BJ (cell line): Measurements from ENCODE around the gene TMEM108. TPM values are rescaled to one million over a fixed set of nuclear protein-coding genes. Genes with fewer than 3 reads are reported as not detected.

Experiments
- CTCF ChIA-PET: fragments of 350-600 bp; formaldehyde crosslinking; extraction: SDS; loops from one replicate; lab custom pipeline; 2021; ENCODE audit warnings: antibody characterized with exemption, inconsistent platforms; lab: Yijun Ruan, JAX
- POLR2A ChIA-PET: fragments of 300-600 bp; sonication (Branson Sonifier 250); formaldehyde crosslinking; extraction: SDS; loops from one replicate; lab custom pipeline; 2021; ENCODE audit warnings: antibody characterized with exemption; lab: Charles Lee
- DNase-seq: peaks from one replicate; pipeline ENCODE4 v3.0.0-alpha.2; 2011; ENCODE audit warnings: low read depth
- H3K27me3 ChIP-seq: 2 replicates; pipeline ENCODE4 v1.6.0; 2011; ENCODE audit warnings: low read length; ENCODE audit not compliant: control insufficient read depth, insufficient read depth
- H3K36me3 ChIP-seq: 2 replicates; pipeline ENCODE4 v1.5.1; 2011; ENCODE audit warnings: low read length; ENCODE audit not compliant: control insufficient read depth, insufficient read depth
- H3K4me3 ChIP-seq: 2 replicates; pipeline ENCODE4 v1.5.1; 2011; ENCODE audit warnings: low read depth, mild to moderate bottlenecking, control low read depth, low read length
- polyA plus RNA-seq: library from polyadenylated mRNA; depleted of rRNA; stranded (reverse); fragments of >200 nt; gene quantifications from 2 replicates; pipeline ENCODE4 v1.2.3, GENCODE V29; 2011
- TF ChIP-seq, protein P1 (sequence below): IDR thresholded peaks from 2 replicates; pipeline ENCODE4 v1.5.1; 2011; ENCODE audit warnings: low read depth, mild to moderate bottlenecking, control low read depth, inconsistent platforms, low read length, moderate library complexity; ENCODE audit not compliant: insufficient read depth

Gene TMEM108
- polyA plus RNA-seq, 1 experiment = not detected

DNA sequence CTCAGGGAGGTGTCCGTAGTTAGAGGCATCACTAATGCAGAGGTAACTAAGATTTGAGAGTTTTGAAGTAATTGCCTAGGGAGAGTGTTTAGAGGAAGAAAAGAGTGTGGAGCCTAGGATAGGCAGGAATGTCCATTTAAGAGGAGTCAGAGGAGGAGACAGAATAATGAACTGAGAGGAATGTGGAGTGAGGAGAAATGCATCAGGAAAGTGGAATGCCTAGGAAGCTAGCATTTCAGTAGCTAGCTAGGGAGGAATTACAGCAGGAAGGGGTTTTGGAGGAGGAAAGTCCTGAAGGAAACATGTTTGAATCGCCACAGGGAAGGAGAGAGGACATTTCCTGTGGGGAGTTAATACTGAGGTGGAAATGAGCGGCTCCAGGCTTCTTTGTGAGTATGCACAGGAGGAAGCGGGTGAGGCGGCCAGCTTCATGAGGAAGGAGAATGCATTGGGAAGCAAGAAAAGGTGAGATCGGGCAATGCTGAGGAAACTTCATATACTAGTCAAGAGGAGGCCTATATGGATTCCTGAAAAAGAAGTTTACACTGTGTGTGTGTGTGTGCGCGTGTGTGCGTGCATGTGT lies 154.3 kb downstream of the TMEM108 start:
- DNase-seq = no peak
- TF ChIP-seq, protein P1, sequence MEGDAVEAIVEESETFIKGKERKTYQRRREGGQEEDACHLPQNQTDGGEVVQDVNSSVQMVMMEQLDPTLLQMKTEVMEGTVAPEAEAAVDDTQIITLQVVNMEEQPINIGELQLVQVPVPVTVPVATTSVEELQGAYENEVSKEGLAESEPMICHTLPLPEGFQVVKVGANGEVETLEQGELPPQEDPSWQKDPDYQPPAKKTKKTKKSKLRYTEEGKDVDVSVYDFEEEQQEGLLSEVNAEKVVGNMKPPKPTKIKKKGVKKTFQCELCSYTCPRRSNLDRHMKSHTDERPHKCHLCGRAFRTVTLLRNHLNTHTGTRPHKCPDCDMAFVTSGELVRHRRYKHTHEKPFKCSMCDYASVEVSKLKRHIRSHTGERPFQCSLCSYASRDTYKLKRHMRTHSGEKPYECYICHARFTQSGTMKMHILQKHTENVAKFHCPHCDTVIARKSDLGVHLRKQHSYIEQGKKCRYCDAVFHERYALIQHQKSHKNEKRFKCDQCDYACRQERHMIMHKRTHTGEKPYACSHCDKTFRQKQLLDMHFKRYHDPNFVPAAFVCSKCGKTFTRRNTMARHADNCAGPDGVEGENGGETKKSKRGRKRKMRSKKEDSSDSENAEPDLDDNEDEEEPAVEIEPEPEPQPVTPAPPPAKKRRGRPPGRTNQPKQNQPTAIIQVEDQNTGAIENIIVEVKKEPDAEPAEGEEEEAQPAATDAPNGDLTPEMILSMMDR = no peak
- Histone ChIP-seq H3K27me3 (no peaks in the 10 kb centered on the region), H3K4me3 (no peak overlapping the region), H3K36me3 (no peaks in the 10 kb centered on the region)
- ChIA-PET POLR2A (no interaction called here), CTCF (interaction anchor here (0.6 kb wide), 1 partner anchor 24 kb away, joined by 5 read pairs; no protein-coding TSS in a partner anchor)

DNA sequence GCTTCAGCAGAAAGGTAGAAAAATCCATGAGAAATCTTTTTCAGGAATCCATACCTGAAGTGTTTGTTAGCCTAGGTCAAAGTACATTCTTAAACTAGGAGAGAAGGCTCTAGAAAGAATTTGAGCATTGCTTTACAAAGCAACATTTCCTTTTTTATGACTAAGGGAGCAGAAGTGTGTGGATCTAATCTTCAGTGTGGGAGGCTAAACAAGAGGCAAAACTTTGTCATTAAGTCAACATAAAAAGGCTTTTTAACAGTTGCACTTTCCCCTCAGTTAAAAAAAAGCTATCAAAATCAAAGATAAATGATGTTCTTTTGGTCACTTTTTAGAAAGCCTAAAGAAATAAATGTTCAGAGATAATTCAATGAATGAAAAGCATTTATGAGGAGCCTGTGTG lies 154.8 kb downstream of the TMEM108 start:
- CTCF ChIA-PET = no interaction called here
- POLR2A ChIA-PET = no interaction called here
- no peak overlapping the region for H3K4me3 ChIP-seq

DNA sequence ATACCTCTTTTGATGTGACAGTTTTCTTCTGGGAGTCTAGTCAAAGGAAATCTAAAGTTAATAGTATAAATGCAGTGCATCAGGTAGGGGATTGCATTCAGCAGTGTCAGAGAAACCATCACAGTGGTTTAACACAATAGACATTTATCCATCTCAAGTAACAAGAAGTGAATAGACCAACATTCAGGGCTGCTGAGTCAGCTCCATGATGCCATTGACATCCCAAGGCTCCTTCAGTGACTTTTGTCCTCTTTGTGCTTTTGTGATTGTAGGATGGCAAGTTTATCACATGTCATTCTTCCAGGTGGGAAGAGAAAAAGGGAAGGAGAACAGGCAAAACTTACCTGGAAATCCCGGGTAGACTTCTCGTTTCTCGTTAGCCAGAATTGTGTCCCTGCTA lies 158.3 kb downstream of the TMEM108 start:
- ChIA-PET POLR2A (no interaction called here), CTCF (no interaction called here)
- no peak overlapping the region for H3K4me3 ChIP-seq
- DNase-seq = no peak
- no peaks in the 10 kb centered on the region for H3K27me3 ChIP-seq
- H3K36me3 ChIP-seq = no peaks in the 10 kb centered on the region
- TF ChIP-seq, protein P1 = no peak

More for the DNA sequence above, 154.8 kb downstream of the TMEM108 start:
- no peaks in the 10 kb centered on the region for H3K27me3 ChIP-seq
- DNase-seq = no peak
- TF ChIP-seq, protein P1 = no peak
- H3K36me3 ChIP-seq = no peaks in the 10 kb centered on the region

DNA sequence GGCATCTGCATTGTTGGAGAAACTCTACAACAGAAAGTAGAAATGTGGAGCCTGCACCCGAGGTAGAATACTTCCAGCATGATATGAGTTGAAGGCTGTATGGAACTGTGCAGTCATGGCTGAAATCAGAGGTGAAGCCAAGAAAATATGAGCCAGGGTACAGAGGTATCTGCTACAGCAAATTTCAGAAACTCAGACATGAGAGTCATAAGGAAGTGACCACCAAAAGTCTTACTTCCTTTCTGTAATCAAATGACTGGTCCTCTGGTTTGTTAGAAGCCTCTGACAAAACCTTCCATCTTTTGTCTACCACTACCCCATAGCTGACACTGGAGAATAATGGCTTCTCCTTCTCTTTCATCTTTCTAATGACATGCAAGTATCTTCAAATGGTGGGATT lies 159.4 kb downstream of the TMEM108 start:
- CTCF ChIA-PET = no interaction called here

DNA sequence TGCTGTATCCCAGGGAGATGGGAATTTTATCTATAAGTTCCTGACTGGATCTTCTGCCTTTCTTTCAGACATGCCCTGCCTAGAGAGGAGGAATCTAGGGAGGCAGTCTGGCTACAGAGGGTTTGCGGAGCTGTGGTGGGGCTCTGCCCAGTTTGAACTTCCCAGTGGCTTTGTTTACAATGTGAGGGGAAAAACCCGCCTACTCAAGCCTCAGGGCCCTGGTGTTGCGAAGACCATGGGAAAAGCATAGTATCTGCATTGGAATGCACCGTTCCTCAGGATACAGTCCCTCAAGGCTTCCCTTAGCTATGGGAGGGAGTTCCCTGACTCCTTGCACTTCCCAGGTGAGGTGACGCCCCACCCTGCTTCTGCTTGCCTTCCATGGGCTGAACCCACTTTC lies 168.7 kb downstream of the TMEM108 start:
- no peaks in the 10 kb centered on the region for H3K36me3 ChIP-seq
- ChIA-PET CTCF (no interaction called here), POLR2A (no interaction called here)
- TF ChIP-seq, protein P1 = no peak
- H3K27me3 ChIP-seq = no peaks in the 10 kb centered on the region
- DNase-seq = no peak
- H3K4me3 ChIP-seq = no peak overlapping the region

More for the DNA sequence above, 159.4 kb downstream of the TMEM108 start:
- TF ChIP-seq, protein P1 = no peak
- Histone ChIP-seq H3K4me3 (no peak overlapping the region), H3K36me3 (no peaks in the 10 kb centered on the region), H3K27me3 (no peaks in the 10 kb centered on the region)
- DNase-seq = no peak
- POLR2A ChIA-PET = no interaction called here
